ENCODE measurements around the gene MRPL37. TPM values are rescaled to one million over a fixed set of nuclear protein-coding genes. Genes with fewer than 3 reads are reported as not detected.
"Not testable (repeated sequence)": the region's sequence is repeated elsewhere in the genome, so short reads cannot be mapped to it uniquely, and the experiment has no call there.

The MRPL37 gene
- polyA plus RNA-seq, 1 experiment = 16.6 TPM

GRCh38 chr1:54160351-54160750, 39.6 kb upstream of the MRPL37 start:
- H3K27me3 ChIP-seq (ENCODE audit: control insufficient read depth, insufficient read depth, low read length) = peaks cover 5% of the 10 kb centered on the region
- no peak overlapping the region for H3K27ac ChIP-seq (ENCODE audit: low read depth, low read length)
- no peak for DNase-seq (ENCODE audit: low read depth, low spot score)
- TF ChIP-seq CTCF (IDR thresholded peaks at IDR 0.05; ENCODE audit: low read depth, low read length) = no peak
- ChIA-PET CTCF (no interaction called here), POLR2A (no interaction called here)
- H3K9me3 ChIP-seq (ENCODE audit: control insufficient read depth, insufficient read depth, low read length) = no peaks in the 10 kb centered on the region
- H3K4me3 ChIP-seq (ENCODE audit: low read depth, low read length) = no peak overlapping the region

DNA sequence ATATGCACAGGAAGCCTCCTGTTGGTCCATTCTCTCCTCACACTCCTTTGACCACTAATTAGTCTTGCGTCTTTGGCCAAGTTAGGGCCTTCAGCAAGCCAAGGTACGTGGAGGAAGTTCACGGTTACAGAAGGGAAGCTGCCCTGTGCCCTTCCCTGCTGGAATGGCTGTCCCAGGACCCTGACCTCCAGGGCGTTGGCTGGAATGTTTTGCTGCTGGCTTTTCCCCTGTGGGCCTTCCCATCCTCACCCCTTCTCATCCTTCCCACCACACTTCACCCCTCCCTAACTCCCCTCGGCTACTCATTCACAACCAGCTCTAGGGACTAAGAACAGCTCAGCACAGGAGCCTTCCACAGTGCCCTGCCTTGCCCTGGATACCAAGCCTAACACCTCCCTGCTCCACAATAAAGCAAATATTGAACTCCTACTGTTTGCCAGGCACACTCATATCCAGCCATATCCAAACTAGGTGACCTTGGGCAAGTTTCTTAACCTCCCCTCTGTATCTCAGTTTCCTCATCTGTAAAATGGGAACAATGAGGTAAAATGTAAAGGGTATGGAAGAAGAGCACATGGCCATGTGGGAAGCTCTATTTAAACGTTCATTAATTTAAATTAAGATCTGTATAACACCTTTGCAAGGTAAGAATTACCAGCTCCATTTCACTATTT, 38.3 kb upstream of the MRPL37 start:
- ChIA-PET CTCF (no interaction called here), POLR2A (no interaction called here)
- no peak for TF ChIP-seq CTCF (IDR thresholded peaks at IDR 0.05; ENCODE audit: low read depth, low read length)
- H3K27me3 ChIP-seq (ENCODE audit: control insufficient read depth, insufficient read depth, low read length) = peaks cover 5% of the 10 kb centered on the region
- DNase-seq (ENCODE audit: low read depth, low spot score) = no peak
- H3K27ac ChIP-seq (ENCODE audit: low read depth, low read length) = no peak overlapping the region
- no peak overlapping the region for H3K4me3 ChIP-seq (ENCODE audit: low read depth, low read length)
- H3K9me3 ChIP-seq (ENCODE audit: control insufficient read depth, insufficient read depth, low read length) = no peaks in the 10 kb centered on the region

- no peak for DNase-seq (ENCODE audit: low read depth, low spot score)
- no peak overlapping the region for H3K4me3 ChIP-seq (ENCODE audit: low read depth, low read length)
- CTCF ChIA-PET = no interaction called here
- no peak for TF ChIP-seq CTCF (IDR thresholded peaks at IDR 0.05; ENCODE audit: low read depth, low read length)
- no peak overlapping the region for H3K27ac ChIP-seq (ENCODE audit: low read depth, low read length)
- no peaks in the 10 kb centered on the region for H3K9me3 ChIP-seq (ENCODE audit: control insufficient read depth, insufficient read depth, low read length)
- peaks cover 5% of the 10 kb centered on the region for H3K27me3 ChIP-seq (ENCODE audit: control insufficient read depth, insufficient read depth, low read length)
- POLR2A ChIA-PET = no interaction called here
Observed at GRCh38 chr1:54163051-54163450, 36.9 kb upstream of the MRPL37 start.

- TF ChIP-seq CTCF (IDR thresholded peaks at IDR 0.05; ENCODE audit: low read depth, low read length) = no peak
- DNase-seq (ENCODE audit: low read depth, low spot score) = no peak
- CTCF ChIA-PET = no interaction called here
- peaks cover 5% of the 10 kb centered on the region for H3K27me3 ChIP-seq (ENCODE audit: control insufficient read depth, insufficient read depth, low read length)
- H3K9me3 ChIP-seq (ENCODE audit: control insufficient read depth, insufficient read depth, low read length) = no peaks in the 10 kb centered on the region
- POLR2A ChIA-PET = no interaction called here
- H3K4me3 ChIP-seq (ENCODE audit: low read depth, low read length) = no peak overlapping the region
- H3K27ac ChIP-seq (ENCODE audit: low read depth, low read length) = no peak overlapping the region
Observed at GRCh38 chr1:54163573-54163972, 36.4 kb upstream of the MRPL37 start.

GRCh38 chr1:54165146-54165545, 34.8 kb upstream of the MRPL37 start:
- TF ChIP-seq CTCF (IDR thresholded peaks at IDR 0.05; ENCODE audit: low read depth, low read length) = no peak
- no peaks in the 10 kb centered on the region for H3K9me3 ChIP-seq (ENCODE audit: control insufficient read depth, insufficient read depth, low read length)
- ChIA-PET CTCF (no interaction called here), POLR2A (no interaction called here)
- peaks cover 2% of the 10 kb centered on the region for H3K27me3 ChIP-seq (ENCODE audit: control insufficient read depth, insufficient read depth, low read length)
- DNase-seq (ENCODE audit: low read depth, low spot score) = no peak
- H3K4me3 ChIP-seq (ENCODE audit: low read depth, low read length) = no peak overlapping the region
- no peak overlapping the region for H3K27ac ChIP-seq (ENCODE audit: low read depth, low read length)

- H3K27ac ChIP-seq (ENCODE audit: low read depth, low read length); H3K4me3 ChIP-seq (ENCODE audit: low read depth, low read length); DNase-seq (ENCODE audit: low read depth, low spot score); H3K9me3 ChIP-seq (ENCODE audit: control insufficient read depth, insufficient read depth, low read length); CTCF ChIA-PET; POLR2A ChIA-PET; H3K27me3 ChIP-seq (ENCODE audit: control insufficient read depth, insufficient read depth, low read length): not testable (repeated sequence)
Observed at GRCh38 chr1:54166357-54166756, 33.6 kb upstream of the MRPL37 start.

Data from AG04450 (cell line).